MM.1S (cell line): ENCODE measurements around the gene GTF2I.

Experiments used
- DNase-seq: peaks from one replicate; pipeline ENCODE4 v3.0.0-alpha.2; 2015
- H2AFZ ChIP-seq: fragments of 300-600 bp; sonication (generic); 2 replicates; pipeline ENCODE4 v1.6.0; 2016; ENCODE audit warnings: antibody characterized with exemption, low read length
- H3F3A ChIP-seq: fragments of 300-600 bp; sonication (generic); 2 replicates; pipeline ENCODE4 v1.6.1; 2016; ENCODE audit warnings: mild to moderate bottlenecking, antibody characterized with exemption, low read length, moderate library complexity, mixed read lengths; ENCODE audit not compliant: insufficient read depth
- H3K27ac ChIP-seq: fragments of 300-600 bp; sonication (generic); 2 replicates; pipeline ENCODE4 v1.5.1; 2016; ENCODE audit warnings: mild to moderate bottlenecking, low read length
- H3K27me3 ChIP-seq: fragments of 300-600 bp; sonication (generic); replicated peaks from 2 replicates; pipeline ENCODE4 v1.6.0; 2016; ENCODE audit warnings: low read length; ENCODE audit not compliant: insufficient read depth
- H3K36me3 ChIP-seq: fragments of 300-600 bp; sonication (generic); replicated peaks from 2 replicates; pipeline ENCODE4 v1.6.1; 2016; ENCODE audit warnings: mild to moderate bottlenecking, low read length, mixed read lengths; ENCODE audit not compliant: insufficient read depth
- H3K4me1 ChIP-seq: fragments of 300-600 bp; sonication (generic); 2 replicates; pipeline ENCODE4 v1.6.1; 2016; ENCODE audit warnings: low read length, mixed read lengths
- H3K4me2 ChIP-seq: fragments of 300-600 bp; sonication (generic); 2 replicates; pipeline ENCODE4 v1.6.0; 2016; ENCODE audit warnings: low read depth, low read length
- H3K4me3 ChIP-seq: fragments of 300-600 bp; sonication (generic); 2 replicates; pipeline ENCODE4 v1.5.1; 2016; ENCODE audit warnings: low read length, mixed read lengths
- H3K79me2 ChIP-seq: fragments of 300-600 bp; sonication (generic); 2 replicates; pipeline ENCODE4 v1.6.1; 2016; ENCODE audit warnings: mixed run types, low read length, mixed read lengths
- H3K9ac ChIP-seq: fragments of 300-600 bp; sonication (generic); 2 replicates; pipeline ENCODE4 v1.6.1; 2016; ENCODE audit warnings: low read length, mixed read lengths
- H3K9me2 ChIP-seq: fragments of 300-600 bp; sonication (generic); replicated peaks from 2 replicates; pipeline ENCODE4 v1.6.1; 2016; ENCODE audit warnings: mild to moderate bottlenecking, low read length, mixed read lengths; ENCODE audit not compliant: insufficient read depth
- H3K9me3 ChIP-seq: fragments of 300-600 bp; sonication (generic); replicated peaks from 2 replicates; pipeline ENCODE4 v1.6.1; 2016; ENCODE audit warnings: mild to moderate bottlenecking, low read length, mixed read lengths; ENCODE audit not compliant: insufficient read depth
- H4K20me1 ChIP-seq: fragments of 300-600 bp; sonication (generic); 2 replicates; pipeline ENCODE4 v1.6.1; 2016; ENCODE audit warnings: mild to moderate bottlenecking, low read length, moderate library complexity, mixed read lengths; ENCODE audit not compliant: insufficient read depth
- CTCF ChIP-seq: fragments of 300-600 bp; sonication (generic); IDR thresholded peaks from 2 replicates; pipeline ENCODE4 v1.5.1; 2016; ENCODE audit warnings: antibody characterized with exemption, low read length, mixed read lengths
- EZH2 ChIP-seq: fragments of 300-600 bp; sonication (generic); optimal IDR thresholded peaks from 2 replicates; pipeline ENCODE3; 2017; ENCODE audit warnings: low read depth, mild to moderate bottlenecking, antibody characterized with exemption, low read length, mixed read lengths
- EZH2phosphoT487 ChIP-seq: fragments of 300-600 bp; sonication (generic); IDR thresholded peaks from 2 replicates; pipeline ENCODE4 v1.6.1; 2018; ENCODE audit warnings: antibody characterized with exemption, low read length

Gene GTF2I

GRCh38 chr7:74617180-74617744 is 40.3 kb upstream of the GTF2I start:
- H4K20me1 ChIP-seq: no peaks in the 10 kb centered on the region
- no peak overlapping the region for H3K9ac ChIP-seq
- H2AFZ ChIP-seq: no peak overlapping the region
- no peaks in the 10 kb centered on the region for H3K9me2 ChIP-seq
- H3K36me3 ChIP-seq: no peaks in the 10 kb centered on the region
- no peaks in the 10 kb centered on the region for H3K27me3 ChIP-seq
- no peak overlapping the region for H3K4me3 ChIP-seq
- DNase-seq: no peak
- H3K79me2 ChIP-seq: no peaks in the 10 kb centered on the region
- no peak overlapping the region for H3K4me2 ChIP-seq
- no peaks in the 10 kb centered on the region for H3K9me3 ChIP-seq
- H3F3A ChIP-seq: no peaks in the 10 kb centered on the region
- H3K4me1 ChIP-seq: no peaks in the 10 kb centered on the region; the same call in 1 of the 2 replicates
- H3K27ac ChIP-seq: no peak overlapping the region
- TF ChIP-seq EZH2phosphoT487 (no peak), EZH2 (no peak), CTCF (no peak)

GRCh38 chr7:74619235-74619860 is 38.2 kb upstream of the GTF2I start:
- Histone ChIP-seq H3K9ac (no peak overlapping the region), H3K4me3 (no peak overlapping the region)
- DNase-seq: no peak

GRCh38 chr7:74622228-74622749 is 35.2 kb upstream of the GTF2I start:
- Histone ChIP-seq H3K79me2 (no peaks in the 10 kb centered on the region), H3K9me3 (no peaks in the 10 kb centered on the region), H3K4me2 (no peak overlapping the region), H3K27me3 (no peaks in the 10 kb centered on the region), H3K9me2 (no peaks in the 10 kb centered on the region), H3F3A (no peaks in the 10 kb centered on the region), H3K36me3 (no peaks in the 10 kb centered on the region), H4K20me1 (no peaks in the 10 kb centered on the region), H3K4me1 (no peaks in the 10 kb centered on the region; the same call in 1 of the 2 replicates), H3K9ac (no peak overlapping the region), H2AFZ (no peak overlapping the region), H3K4me3 (no peak overlapping the region), H3K27ac (no peak overlapping the region)
- DNase-seq: no peak
- TF ChIP-seq EZH2phosphoT487 (no peak), EZH2 (no peak), CTCF (no peak)

More at GRCh38 chr7:74619235-74619860, 38.2 kb upstream of the GTF2I start:
- H3K9me2 ChIP-seq: no peaks in the 10 kb centered on the region
- H4K20me1 ChIP-seq: no peaks in the 10 kb centered on the region
- no peaks in the 10 kb centered on the region for H3K9me3 ChIP-seq
- H3K4me2 ChIP-seq: no peak overlapping the region
- TF ChIP-seq EZH2 (no peak), CTCF (no peak), EZH2phosphoT487 (no peak)
- no peaks in the 10 kb centered on the region; the same call in 1 of the 2 replicates for H3K4me1 ChIP-seq
- H3K36me3 ChIP-seq: no peaks in the 10 kb centered on the region
- H3F3A ChIP-seq: no peaks in the 10 kb centered on the region
- no peaks in the 10 kb centered on the region for H3K27me3 ChIP-seq
- no peak overlapping the region for H3K27ac ChIP-seq
- no peak overlapping the region for H2AFZ ChIP-seq
- H3K79me2 ChIP-seq: no peaks in the 10 kb centered on the region
